GM18526 (cell line): ENCODE measurements around the gene LTF.

Experiments
- POLR2A ChIP-seq: IDR thresholded peaks from 3 replicates; pipeline ENCODE4 v1.6.1; 2011; ENCODE audit not compliant: insufficient read length; ENCODE audit errors: extremely low read depth

LTF gene

GRCh38 chr3:46401579-46401978 lies 63.1 kb downstream of the LTF start:
- no peak for TF ChIP-seq POLR2A

- no peak for TF ChIP-seq POLR2A
Measured at GRCh38 chr3:46400846-46401245, 63.9 kb downstream of the LTF start.

DNA sequence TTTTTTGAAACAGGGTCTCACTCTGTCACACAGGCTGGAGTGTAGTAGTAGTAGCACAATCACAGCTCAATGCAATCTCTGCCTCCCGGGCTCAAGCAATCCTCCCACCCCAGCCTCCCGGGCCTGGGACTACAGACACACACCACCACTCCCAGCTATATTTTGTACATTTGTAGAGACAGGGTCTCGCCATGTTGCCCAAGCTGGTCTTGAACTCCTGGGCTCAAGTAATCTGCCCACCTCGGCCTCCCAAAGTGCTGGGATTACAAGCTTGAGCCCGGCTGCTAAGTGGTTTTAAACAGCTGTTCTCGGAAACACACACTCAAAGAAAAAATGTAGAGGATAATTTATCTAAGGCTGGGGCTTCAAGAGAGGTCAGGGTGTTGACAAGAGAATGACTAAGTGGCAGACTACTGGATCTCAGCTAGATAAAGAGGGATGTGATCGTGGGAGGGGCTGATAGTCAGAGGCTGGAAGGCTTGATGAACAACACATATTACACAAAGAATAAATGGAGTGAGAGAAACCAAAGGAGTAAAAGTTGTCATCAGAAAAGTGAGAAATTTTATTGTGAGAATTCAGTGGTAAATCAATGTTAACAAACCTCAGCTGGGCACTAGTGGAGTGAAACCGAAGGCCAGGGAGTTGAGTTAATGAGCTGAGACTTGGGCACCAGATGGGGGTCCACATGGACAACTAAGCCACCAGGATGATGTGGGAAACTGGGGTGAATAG lies 64.5 kb downstream of the LTF start:
- no peak for TF ChIP-seq POLR2A

- no peak for TF ChIP-seq POLR2A
Measured at GRCh38 chr3:46399557-46399956, 65.1 kb downstream of the LTF start.

- no peak for TF ChIP-seq POLR2A
Measured at GRCh38 chr3:46399098-46399497, 65.6 kb downstream of the LTF start.

GRCh38 chr3:46398186-46398955 lies 66.3 kb downstream of the LTF start:
- no peak for TF ChIP-seq POLR2A

- no peak for TF ChIP-seq POLR2A
Measured at GRCh38 chr3:46397111-46397510, 67.6 kb downstream of the LTF start.

- no peak for TF ChIP-seq POLR2A
Measured at GRCh38 chr3:46395766-46396530, 68.8 kb downstream of the LTF start.

DNA sequence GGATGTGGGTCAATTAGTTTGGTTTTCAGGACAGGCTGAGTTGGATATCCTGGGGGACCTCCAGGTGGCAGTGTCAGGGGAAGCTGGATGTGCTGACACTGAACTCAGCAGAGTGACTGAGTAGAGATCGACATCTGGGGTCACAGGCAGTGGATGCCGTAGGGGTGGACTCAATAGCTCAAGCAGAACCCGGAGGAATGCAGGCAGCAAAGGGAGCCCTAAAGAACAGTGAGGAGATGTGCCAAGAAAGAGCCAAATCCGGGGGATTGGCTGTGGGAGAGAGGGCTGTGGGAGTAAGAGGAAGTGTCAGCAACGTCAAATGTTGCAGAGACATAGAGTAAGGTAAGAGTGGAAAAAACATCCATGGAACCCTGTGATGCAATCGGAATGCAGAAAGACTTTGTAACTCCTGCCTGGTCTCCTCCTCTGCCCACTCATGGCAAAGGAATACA lies 69.5 kb downstream of the LTF start:
- no peak for TF ChIP-seq POLR2A

- TF ChIP-seq POLR2A: no peak
Measured at GRCh38 chr3:46393554-46394434, 70.9 kb downstream of the LTF start.

DNA sequence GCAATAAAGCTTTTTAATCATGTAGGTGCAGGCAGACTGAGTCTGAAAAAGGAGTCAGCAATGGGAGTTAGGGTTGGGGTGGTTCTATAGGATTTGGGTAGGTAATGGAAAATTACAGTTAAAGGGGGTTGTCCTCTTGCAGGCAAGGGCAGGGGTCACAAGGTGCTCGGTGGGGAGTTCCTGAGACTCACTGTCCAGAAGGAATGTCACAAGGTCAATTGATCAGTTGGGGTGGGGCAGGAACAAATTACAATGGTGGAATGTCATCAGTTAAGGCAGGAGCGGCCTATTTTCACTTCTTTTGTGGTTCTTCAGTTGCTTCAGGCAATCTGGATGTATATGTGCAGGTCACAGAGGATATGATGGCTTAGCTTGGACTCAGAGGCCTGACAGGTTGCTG lies 71.7 kb downstream of the LTF start:
- TF ChIP-seq POLR2A: no peak

GRCh38 chr3:46389306-46389705 lies 75.4 kb downstream of the LTF start:
- TF ChIP-seq POLR2A: no peak

- TF ChIP-seq POLR2A: no peak
Measured at GRCh38 chr3:46386205-46386604, 78.5 kb downstream of the LTF start.
